T follicular helper cell (primary cell): ENCODE measurements around the gene C1D.
"Not testable (repeated sequence)": the region's sequence is repeated elsewhere in the genome, so short reads cannot be mapped to it uniquely, and the experiment has no call there.

Experiments used
- DNase-seq: peaks from one replicate; pipeline ENCODE4 v3.0.0-alpha.2; 2020; ENCODE audit warnings: low read depth
- total RNA-seq, 2 experiments: gene quantifications; one replicate each; lab custom pipeline; 2026; lab: John Stamatoyannopoulos, UW

The C1D gene
- 13.1 to 27.5 reads per million in 2 experiments for total RNA-seq

- DNase-seq: peak; percentile 89
These were observed at the start of gene C1D for GRCh38 chr2:68062680-68063387. Gene C1D (minus strand): TSS chr2:68063004. CDS start chr2:68047310, 15,694 bp downstream.

- no peak for DNase-seq
These were observed 47.3 kb upstream of the C1D start for GRCh38 chr2:68110102-68110501.

- no peak for DNase-seq
These were observed 45.3 kb upstream of the C1D start for GRCh38 chr2:68108120-68108519.

GRCh38 chr2:68107475-68107874 is 44.7 kb upstream of the C1D start:
- no peak for DNase-seq

- no peak for DNase-seq
These were observed 41.5 kb upstream of the C1D start for GRCh38 chr2:68104111-68104835.

GRCh38 chr2:68103709-68104055 is 40.9 kb upstream of the C1D start:
- no peak for DNase-seq

- no peak for DNase-seq
These were observed 40.4 kb upstream of the C1D start for GRCh38 chr2:68103030-68103708.

- DNase-seq: no peak
These were observed 37.4 kb upstream of the C1D start for GRCh38 chr2:68100189-68100588.

- DNase-seq: no peak
These were observed 36.5 kb upstream of the C1D start for GRCh38 chr2:68099260-68099659.

- no peak for DNase-seq
These were observed 35.5 kb upstream of the C1D start for GRCh38 chr2:68098291-68098797.

- DNase-seq: no peak
These were observed 31.3 kb upstream of the C1D start for GRCh38 chr2:68094111-68094510.

GRCh38 chr2:68093634-68094033 is 30.8 kb upstream of the C1D start:
- DNase-seq: no peak

GRCh38 chr2:68091439-68092034 is 28.7 kb upstream of the C1D start:
- no peak for DNase-seq

GRCh38 chr2:68089961-68090360 is 27.2 kb upstream of the C1D start:
- DNase-seq: no peak

GRCh38 chr2:68088940-68089339 is 26.1 kb upstream of the C1D start:
- no peak for DNase-seq

- DNase-seq: no peak
These were observed 23.4 kb upstream of the C1D start for GRCh38 chr2:68086166-68086565.

- no peak for DNase-seq
These were observed 20.5 kb upstream of the C1D start for GRCh38 chr2:68083346-68083745.

GRCh38 chr2:68074050-68074449 is 11.2 kb upstream of the C1D start:
- DNase-seq: no peak

GRCh38 chr2:68063797-68064646 is 1.2 kb upstream of the C1D start:
- DNase-seq: not testable (repeated sequence)

- no peak for DNase-seq
These were observed 2.2 kb downstream of the C1D start for GRCh38 chr2:68060652-68061051.

- no peak for DNase-seq
These were observed 2.8 kb downstream of the C1D start for GRCh38 chr2:68059784-68060525.
